GM12878 (cell line): ENCODE data around the gene KLK2. TPM values are rescaled to one million over a fixed set of nuclear protein-coding genes. Genes with fewer than 3 reads are reported as not detected.
A peak's percentile ranks its signal among the peaks of the same experiment; 100 is the strongest.

Experiments used
- ATF7 ChIP-seq: fragments of 450-650 bp; IDR thresholded peaks from 2 replicates; pipeline ENCODE4 v1.6.1; 2016; ENCODE audit warnings: low read depth, mild to moderate bottlenecking
- BHLHE40 ChIP-seq, 2 experiments: fragments of 450-650 bp in 1 of 2; IDR thresholded peaks; 2 replicates each; pipeline ENCODE4 v1.6.1; 2011 to 2017; ENCODE audit warnings: low read depth in 2 of 2, borderline replicate concordance in 1 of 2, improper control_type of control experiment in 1 of 2, low read length in 1 of 2, mild to moderate bottlenecking in 1 of 2
- CHD4 ChIP-seq: fragments of 200-600 bp; sonication (generic); IDR thresholded peaks from 2 replicates; pipeline ENCODE4 v1.6.1; 2016; ENCODE audit warnings: mild to moderate bottlenecking
- E2F8 ChIP-seq: fragments of 450-650 bp; IDR thresholded peaks from 2 replicates; pipeline ENCODE4 v1.6.1; 2018; ENCODE audit warnings: mild to moderate bottlenecking, low read depth, moderate library complexity; ENCODE audit not compliant: partially characterized antibody
- EED ChIP-seq: sonication (generic); IDR thresholded peaks from 2 replicates; pipeline ENCODE4 v1.6.1; 2016; ENCODE audit warnings: antibody characterized with exemption, low read depth
- EGR1 ChIP-seq, 2 experiments: IDR thresholded peaks; 1 replicate in 1 of 2; 2 replicates in 1 of 2; pipeline ENCODE4 v1.6.1; 2011 to 2012; ENCODE audit warnings: low read depth in 2 of 2, low read length in 2 of 2, borderline replicate concordance in 1 of 2, mild to moderate bottlenecking in 1 of 2, moderate library complexity in 1 of 2
- FOXK2 ChIP-seq: fragments of 450-650 bp; IDR thresholded peaks from 2 replicates; pipeline ENCODE4 v1.6.1; 2017; ENCODE audit warnings: mild to moderate bottlenecking, moderate library complexity
- GATAD2B ChIP-seq: fragments of 450-650 bp; conservative IDR thresholded peaks from 2 replicates; pipeline ENCODE4 v1.6.1; 2017; ENCODE audit warnings: low read depth, mild to moderate bottlenecking, moderate library complexity
- IKZF1 ChIP-seq: fragments of 450-650 bp; conservative IDR thresholded peaks from 2 replicates; pipeline ENCODE4 v1.6.1; 2017; ENCODE audit warnings: antibody characterized with exemption, mild to moderate bottlenecking
- IKZF2 ChIP-seq, 2 experiments: fragments of 450-650 bp; IDR thresholded peaks; 2 replicates each; pipeline ENCODE4 v1.6.1; 2017; ENCODE audit warnings: mild to moderate bottlenecking in 2 of 2, moderate library complexity in 2 of 2
- JUND ChIP-seq: IDR thresholded peaks from 2 replicates; pipeline ENCODE4 v1.6.1; 2012; ENCODE audit warnings: low read depth, mild to moderate bottlenecking, low read length, improper control_type of control experiment, moderate library complexity
- KAT2A ChIP-seq: conservative IDR thresholded peaks from 2 replicates; pipeline ENCODE4 v1.6.1; 2011; ENCODE audit warnings: low read depth, low read length; ENCODE audit not compliant: control insufficient read depth
- MTA2 ChIP-seq: fragments of 450-650 bp; IDR thresholded peaks from 2 replicates; pipeline ENCODE4 v1.6.1; 2016; ENCODE audit warnings: low read depth, mild to moderate bottlenecking, moderate library complexity
- MYC ChIP-seq: IDR thresholded peaks from 2 replicates; pipeline ENCODE4 v1.6.1; 2011; ENCODE audit warnings: mild to moderate bottlenecking, low read length, moderate library complexity, inconsistent platforms; ENCODE audit not compliant: insufficient read depth, insufficient replicate concordance, insufficient read length, severe bottlenecking
- NFXL1 ChIP-seq: fragments of 450-650 bp; IDR thresholded peaks from 2 replicates; pipeline ENCODE4 v1.6.1; 2017; ENCODE audit warnings: antibody characterized with exemption, mild to moderate bottlenecking, borderline replicate concordance
- NR2C1 ChIP-seq: fragments of 450-650 bp; IDR thresholded peaks from 2 replicates; pipeline ENCODE4 v1.6.1; 2017; ENCODE audit warnings: antibody characterized with exemption, mild to moderate bottlenecking, moderate library complexity
- NRF1 ChIP-seq: conservative IDR thresholded peaks from 2 replicates; pipeline ENCODE4 v1.6.1; 2011; ENCODE audit warnings: mild to moderate bottlenecking, low read depth, low read length, improper control_type of control experiment
- PAX5 ChIP-seq: IDR thresholded peaks from 2 replicates; pipeline ENCODE4 v1.6.1; 2011; ENCODE audit warnings: low read depth, low read length, borderline replicate concordance
- RUNX3 ChIP-seq: IDR thresholded peaks from 2 replicates; pipeline ENCODE4 v1.6.1; 2012; ENCODE audit warnings: low read length, inconsistent platforms
- SKIL ChIP-seq: fragments of 450-650 bp; IDR thresholded peaks from 2 replicates; pipeline ENCODE4 v1.6.1; 2017; ENCODE audit warnings: mild to moderate bottlenecking, low read depth, inconsistent platforms; ENCODE audit not compliant: poor library complexity, severe bottlenecking
- SMAD1 ChIP-seq: fragments of 450-650 bp; IDR thresholded peaks from 2 replicates; pipeline ENCODE4 v1.6.1; 2018; ENCODE audit warnings: mild to moderate bottlenecking, low read depth; ENCODE audit not compliant: partially characterized antibody
- STAT1 ChIP-seq: fragments of 450-650 bp; conservative IDR thresholded peaks from 2 replicates; pipeline ENCODE4 v1.6.1; 2014; ENCODE audit warnings: antibody characterized with exemption, mild to moderate bottlenecking
- ZBED1 ChIP-seq: IDR thresholded peaks from 2 replicates; pipeline ENCODE4 v1.6.1; 2016; ENCODE audit warnings: borderline replicate concordance
- polyA plus RNA-seq, 11 experiments: library from polyadenylated mRNA; depleted of rRNA in 4 of 11; unstranded in 6 of 11; stranded (reverse) in 5 of 11; fragments of >200 nt; fragmentation: Nextera tagmentation in 4 of 11; fragmentation: Illumina TruSeq in 1 of 11; extraction: Ambion mirVana in 4 of 11; extraction: Trizol in 1 of 11; gene quantifications; 1 replicate in 1 of 11; 2 replicates in 10 of 11; pipeline versions ENCODE4 v1.2.1 to v1.2.3, GENCODE V29; 2011 to 2016; ENCODE audit warnings: inconsistent platforms in 2 of 11, missing spikeins in 2 of 11, low read depth in 1 of 11
- total RNA-seq, 4 experiments: library from RNA; depleted of rRNA in 3 of 4; stranded (reverse); fragments of >200 nt in 3 of 4; fragmentation: Illumina TruSeq in 1 of 4; extraction: Trizol in 1 of 4; gene quantifications; 2 replicates each; pipeline versions ENCODE4 v1.2.1 to v1.2.3, GENCODE V29; 2013 to 2021
- TF ChIP-seq, protein P1 (sequence below): fragments of 450-650 bp; IDR thresholded peaks from 2 replicates; pipeline ENCODE4 v1.6.1; 2017; ENCODE audit warnings: borderline replicate concordance

Gene KLK2
- total and polyA plus RNA-seq, 10 of the 15 experiments (the other 5 are each of a cell fraction or from before 2014, with no cell fraction given) = 0.19 to 3.1 (median 1.2) TPM

DNA sequence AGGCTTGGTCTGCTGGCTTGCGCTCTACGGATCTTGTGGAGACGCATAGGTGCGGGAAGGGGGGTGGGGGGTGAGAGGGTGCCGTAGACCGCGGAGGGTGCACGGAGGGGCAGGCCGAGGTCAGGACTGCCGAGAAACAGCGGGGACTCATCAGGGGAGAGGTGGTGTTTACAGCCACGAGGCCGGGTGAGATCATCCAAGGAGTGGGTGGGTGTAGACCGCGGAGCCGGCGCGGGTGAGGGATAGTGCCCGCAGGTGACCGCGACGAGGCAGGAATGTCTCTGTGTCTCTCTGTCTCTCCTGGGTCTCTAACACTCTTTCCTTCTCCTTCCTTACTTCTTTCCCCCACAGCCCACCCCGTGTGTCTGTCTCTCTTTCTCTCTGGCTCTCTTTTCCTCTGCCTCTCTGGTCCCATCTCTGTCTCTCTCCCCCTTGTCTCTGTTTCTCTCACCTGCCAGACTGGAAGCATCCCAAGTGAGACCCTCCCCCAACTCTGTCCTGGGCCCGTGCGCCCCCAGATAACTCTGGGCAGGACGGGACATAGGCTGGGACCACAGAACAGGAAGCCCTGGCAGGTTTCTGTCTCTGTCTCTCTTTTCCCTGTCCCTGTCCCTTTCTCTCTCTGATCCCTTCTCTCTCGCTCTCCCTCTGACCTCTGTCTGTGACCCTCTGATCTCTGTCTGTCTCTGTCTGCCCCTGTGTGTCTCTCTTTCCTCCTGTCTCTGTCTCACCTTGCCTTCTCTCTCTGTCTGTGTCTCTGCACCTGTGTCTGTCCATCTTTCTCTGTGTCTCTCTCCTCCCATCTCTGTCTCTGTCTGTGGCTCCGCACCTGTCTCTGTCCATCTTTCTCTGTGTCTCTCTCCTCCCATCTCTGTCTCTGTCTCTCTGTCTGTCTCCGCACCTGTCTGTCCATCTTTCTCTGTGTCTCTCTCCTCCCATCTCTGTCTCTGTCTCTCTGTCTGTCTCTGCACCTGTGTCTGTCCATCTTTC lies 39.8 kb downstream of the KLK2 start (continued):
- no peak for TF ChIP-seq JUND
- TF ChIP-seq GATAD2B = peak; percentile 67; the same call in 1 of the 2 replicates
- TF ChIP-seq BHLHE40 (IDR thresholded peaks at IDR 0.05; ENCODE audit: borderline replicate concordance in 1 of 2, low read depth in 2 of 2, low read length in 1 of 2) = peak in 1 of 2 experiments; percentile 75; a peak in 1 of 4 replicates
- TF ChIP-seq SKIL = peak; percentile 26
- no peak for TF ChIP-seq ZBED1
- peak; percentile 68; the same call in 1 of the 2 replicates for TF ChIP-seq MTA2
- TF ChIP-seq, protein P1, sequence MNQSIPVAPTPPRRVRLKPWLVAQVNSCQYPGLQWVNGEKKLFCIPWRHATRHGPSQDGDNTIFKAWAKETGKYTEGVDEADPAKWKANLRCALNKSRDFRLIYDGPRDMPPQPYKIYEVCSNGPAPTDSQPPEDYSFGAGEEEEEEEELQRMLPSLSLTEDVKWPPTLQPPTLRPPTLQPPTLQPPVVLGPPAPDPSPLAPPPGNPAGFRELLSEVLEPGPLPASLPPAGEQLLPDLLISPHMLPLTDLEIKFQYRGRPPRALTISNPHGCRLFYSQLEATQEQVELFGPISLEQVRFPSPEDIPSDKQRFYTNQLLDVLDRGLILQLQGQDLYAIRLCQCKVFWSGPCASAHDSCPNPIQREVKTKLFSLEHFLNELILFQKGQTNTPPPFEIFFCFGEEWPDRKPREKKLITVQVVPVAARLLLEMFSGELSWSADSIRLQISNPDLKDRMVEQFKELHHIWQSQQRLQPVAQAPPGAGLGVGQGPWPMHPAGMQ = peak; percentile 51; the same call in 1 of the 2 replicates
- TF ChIP-seq EED = peak; percentile 64
- TF ChIP-seq KAT2A = no peak
- no peak for TF ChIP-seq CHD4
- peak; percentile 51 for TF ChIP-seq FOXK2
- peak; percentile 73 for TF ChIP-seq ATF7
- TF ChIP-seq PAX5 = peak; percentile 36; the same call in 1 of the 2 replicates
- no peak for TF ChIP-seq SMAD1
- peak; percentile 72 to 82; a peak in 3 of 4 replicates for TF ChIP-seq IKZF2 (IDR thresholded peaks at IDR 0.05)
- TF ChIP-seq STAT1 = no peak
- TF ChIP-seq EGR1 (IDR thresholded peaks at IDR 0.05; ENCODE audit: borderline replicate concordance in 1 of 2, low read depth in 2 of 2, low read length in 2 of 2) = 0 out of 3 replicates have a peak, but pooled peaks of 1 of the 2 experiments have one; percentile 10
- TF ChIP-seq NRF1 = no peak
- peak; percentile 84 for TF ChIP-seq IKZF1
- no peak for TF ChIP-seq E2F8
- TF ChIP-seq MYC = no peak
- TF ChIP-seq NR2C1 = no peak
- TF ChIP-seq NFXL1 = no peak
- TF ChIP-seq RUNX3 = peak; percentile 71
